HG03159 (cell line): ENCODE results near the gene SNAP23.
A peak's percentile ranks its signal among the peaks of the same experiment; 100 is the strongest.

ENCODE experiments used
- ATAC-seq: cut with Tn5 transposase; IDR thresholded peaks from one replicate; pipeline ENCODE4 v1.9.1; 2021; ENCODE audit warnings: mild to moderate bottlenecking, moderate library complexity; ENCODE audit not compliant: unreplicated experiment

SNAP23 gene

GRCh38 chr15:42494998-42495360 lies 455 bp upstream of the SNAP23 start:
- ATAC-seq: no peak

DNA sequence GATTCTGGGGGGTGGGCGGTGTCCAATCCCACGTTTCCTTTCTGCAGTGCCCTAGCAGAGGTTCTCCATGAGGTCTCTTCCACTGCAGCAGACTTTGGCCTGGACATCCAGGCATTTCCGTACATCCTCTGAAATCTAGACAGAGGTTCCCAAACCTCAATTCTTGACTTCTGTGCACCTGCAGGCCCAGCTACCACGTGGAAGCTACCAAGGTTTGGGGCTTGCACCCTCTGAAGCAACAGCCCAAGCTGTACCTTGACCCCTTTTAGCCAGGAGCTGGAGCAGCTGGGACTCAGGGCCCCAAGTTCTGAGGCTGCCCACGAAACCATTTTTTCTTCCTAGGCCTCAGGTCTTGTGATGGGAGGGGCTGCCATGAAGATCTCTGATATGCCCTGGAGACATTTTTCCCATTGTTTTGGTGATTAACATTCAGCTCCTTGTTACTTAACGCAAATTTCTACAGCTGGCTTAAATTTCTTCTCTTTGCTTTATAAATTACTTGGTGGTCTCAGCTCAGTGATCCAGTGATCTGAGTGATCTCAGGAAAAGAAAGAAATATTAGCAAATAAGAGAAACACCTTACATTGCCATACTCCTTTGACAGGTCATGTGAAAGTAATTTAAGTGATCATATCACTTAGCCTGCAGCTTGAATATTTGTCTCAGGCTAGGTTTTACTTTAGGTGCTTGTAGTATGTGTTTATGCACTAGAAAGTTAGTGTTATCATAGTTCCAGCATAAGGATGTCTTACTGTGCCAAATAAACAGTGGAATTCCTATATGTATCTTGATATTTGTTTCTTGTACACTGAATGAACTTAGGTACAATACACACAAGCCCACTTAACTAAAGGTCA lies 3.0 kb downstream of the SNAP23 start:
- no peak for ATAC-seq

DNA sequence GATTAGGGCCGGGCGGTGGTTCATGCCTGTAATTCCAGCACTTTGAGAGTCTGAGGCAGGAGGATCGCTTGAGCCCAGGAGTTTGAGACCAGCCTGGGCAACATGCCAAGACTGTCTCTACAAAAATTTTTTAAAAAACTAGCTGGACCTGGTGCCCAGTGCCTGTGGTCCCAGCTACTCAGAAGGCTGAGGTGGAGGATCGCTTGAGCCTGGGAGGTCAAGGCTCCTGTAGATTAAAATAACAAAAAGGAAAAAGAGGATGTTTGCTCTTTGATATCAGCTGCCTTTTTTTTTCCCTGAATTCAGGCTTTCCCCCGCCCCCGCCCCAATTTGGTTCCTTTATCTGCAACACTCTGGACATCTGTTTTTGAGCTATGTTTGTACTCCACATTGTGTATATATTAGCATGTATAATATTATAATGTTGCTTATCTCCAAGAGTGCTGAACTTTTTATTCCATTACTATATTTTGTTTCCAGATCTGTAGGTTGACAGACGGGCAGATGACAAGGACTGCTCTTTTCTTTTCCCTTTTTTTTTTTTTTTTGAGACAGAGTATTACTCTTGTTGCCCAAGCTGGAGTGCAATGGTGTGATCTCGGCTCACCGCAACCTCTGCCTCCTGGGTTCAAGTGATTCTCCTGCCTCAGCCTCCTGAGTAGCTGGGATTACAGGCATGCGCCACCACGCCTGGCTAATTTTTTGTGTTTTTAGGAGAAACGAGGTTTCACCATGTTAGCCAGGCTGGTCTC lies 4.6 kb downstream of the SNAP23 start:
- no peak for ATAC-seq

- no peak for ATAC-seq
Observed at GRCh38 chr15:42502477-42502876, 7.0 kb downstream of the SNAP23 start.

GRCh38 chr15:42503825-42504224 lies 8.4 kb downstream of the SNAP23 start:
- ATAC-seq: no peak

GRCh38 chr15:42504631-42505030 lies 9.2 kb downstream of the SNAP23 start:
- ATAC-seq: no peak

DNA sequence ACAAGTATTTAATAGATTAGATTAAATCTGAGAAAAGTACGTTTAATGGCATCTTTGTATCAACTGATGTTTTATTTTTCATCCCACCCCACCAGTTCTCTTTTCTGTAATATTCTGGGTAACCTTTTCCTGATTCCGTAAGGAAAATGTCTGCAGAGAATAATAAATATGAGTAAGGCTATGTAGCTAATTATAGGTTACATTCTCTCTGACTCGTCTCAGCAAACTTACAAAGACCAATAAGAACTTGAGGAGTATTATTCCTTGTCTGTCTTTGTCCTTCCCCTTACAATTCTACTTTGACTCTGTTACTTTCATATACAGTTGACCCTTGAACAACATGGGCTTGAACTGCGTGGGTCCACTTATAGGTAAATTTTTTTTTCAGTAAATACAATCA lies 12.1 kb downstream of the SNAP23 start:
- no peak for ATAC-seq

DNA sequence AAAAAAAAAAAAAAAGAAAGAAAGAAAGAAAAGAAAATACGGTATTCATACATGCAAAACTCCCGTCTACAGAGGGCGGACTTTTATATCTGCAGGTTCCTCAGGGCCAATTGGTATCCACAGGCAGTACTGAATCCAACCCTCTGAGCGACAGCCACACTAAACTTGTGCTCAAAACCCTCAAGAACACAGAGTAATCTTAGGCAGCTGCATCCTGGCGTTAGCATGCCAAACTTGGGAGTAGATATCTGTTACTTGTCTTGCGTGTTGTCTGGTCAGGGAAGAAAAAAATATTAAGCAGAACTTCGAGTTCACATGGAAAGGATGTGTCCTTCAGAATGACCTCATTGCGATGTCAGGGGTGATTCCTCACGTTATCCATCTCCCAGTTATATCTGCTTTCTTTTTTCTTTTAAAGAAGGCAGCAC lies 12.8 kb downstream of the SNAP23 start:
- ATAC-seq: no peak

GRCh38 chr15:42510258-42511006 lies 15.0 kb downstream of the SNAP23 start:
- ATAC-seq: no peak

GRCh38 chr15:42511007-42511391 lies 15.6 kb downstream of the SNAP23 start:
- ATAC-seq: no peak

GRCh38 chr15:42523331-42523730 lies 27.9 kb downstream of the SNAP23 start:
- ATAC-seq: no peak

DNA sequence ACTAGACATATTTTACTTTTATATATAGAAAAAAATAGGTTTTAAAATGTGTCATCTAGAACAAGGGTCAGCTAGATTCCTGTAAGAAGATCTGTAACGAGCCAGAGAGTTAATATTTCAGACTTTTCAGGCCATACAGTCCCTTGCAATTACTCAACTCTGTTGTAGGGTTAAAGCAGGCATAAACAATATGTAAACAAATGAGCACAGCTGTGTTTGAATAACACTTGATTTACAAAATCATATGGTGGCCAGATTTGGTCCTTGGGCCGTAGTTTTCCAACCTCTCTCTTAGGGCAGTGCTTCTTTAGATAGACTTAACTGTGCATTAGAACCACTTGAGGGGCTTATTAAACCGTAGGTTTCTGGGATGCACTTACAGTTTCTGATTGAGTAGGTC lies 33.5 kb downstream of the SNAP23 start:
- ATAC-seq: no peak

DNA sequence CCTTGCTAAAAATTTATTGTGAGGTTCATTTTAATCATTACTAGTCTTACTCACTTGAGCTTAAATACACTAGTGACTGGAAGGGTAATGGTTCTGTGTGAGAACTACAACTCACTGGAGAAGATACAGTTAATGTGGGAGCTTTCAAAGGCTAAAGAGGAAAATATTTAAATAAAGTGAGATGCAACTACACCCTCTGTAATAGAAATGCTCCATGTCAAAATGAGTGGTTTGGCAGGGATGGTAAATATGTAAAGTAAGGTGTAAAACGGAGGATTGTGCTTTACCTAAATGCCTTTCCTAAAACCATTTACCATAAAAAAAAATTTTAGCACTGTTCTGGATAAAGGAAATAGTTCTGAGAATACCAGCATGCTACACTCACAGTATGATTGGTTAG lies 37.8 kb downstream of the SNAP23 start:
- ATAC-seq: no peak

GRCh38 chr15:42544853-42545629 lies 49.6 kb downstream of the SNAP23 start:
- ATAC-seq: no peak

DNA sequence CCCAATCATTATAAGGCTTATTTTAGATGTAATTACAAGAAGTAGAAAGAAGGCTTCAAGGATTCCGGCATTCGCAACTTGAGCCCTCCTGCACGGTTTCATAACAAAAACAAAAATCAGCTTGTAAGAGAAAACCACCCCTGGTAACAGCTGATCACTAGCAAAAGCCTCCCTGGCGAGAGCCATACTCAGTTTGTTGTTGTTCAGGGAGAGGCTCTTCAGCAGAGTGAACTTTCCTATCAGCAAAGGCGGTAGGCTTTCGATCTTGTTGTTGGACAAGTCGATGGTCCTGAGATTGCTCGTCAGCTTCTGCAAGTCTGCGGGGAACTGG lies 52.4 kb downstream of the SNAP23 start:
- ATAC-seq: peak; percentile 4

GRCh38 chr15:42548249-42549031 lies 53.0 kb downstream of the SNAP23 start, which contains the start of the genes HAUS2 and LRRC57:
Gene HAUS2, plus strand, starts transcription at chr15:42548838. Its CDS starts 35 bp downstream, at chr15:42548873.
Gene LRRC57, minus strand, starts transcription at chr15:42548793. Its CDS starts 359 bp downstream, at chr15:42548434.
- ATAC-seq: peak; percentile 81

GRCh38 chr15:42549032-42549491 lies 53.6 kb downstream of the SNAP23 start:
- peak; percentile 39 for ATAC-seq

DNA sequence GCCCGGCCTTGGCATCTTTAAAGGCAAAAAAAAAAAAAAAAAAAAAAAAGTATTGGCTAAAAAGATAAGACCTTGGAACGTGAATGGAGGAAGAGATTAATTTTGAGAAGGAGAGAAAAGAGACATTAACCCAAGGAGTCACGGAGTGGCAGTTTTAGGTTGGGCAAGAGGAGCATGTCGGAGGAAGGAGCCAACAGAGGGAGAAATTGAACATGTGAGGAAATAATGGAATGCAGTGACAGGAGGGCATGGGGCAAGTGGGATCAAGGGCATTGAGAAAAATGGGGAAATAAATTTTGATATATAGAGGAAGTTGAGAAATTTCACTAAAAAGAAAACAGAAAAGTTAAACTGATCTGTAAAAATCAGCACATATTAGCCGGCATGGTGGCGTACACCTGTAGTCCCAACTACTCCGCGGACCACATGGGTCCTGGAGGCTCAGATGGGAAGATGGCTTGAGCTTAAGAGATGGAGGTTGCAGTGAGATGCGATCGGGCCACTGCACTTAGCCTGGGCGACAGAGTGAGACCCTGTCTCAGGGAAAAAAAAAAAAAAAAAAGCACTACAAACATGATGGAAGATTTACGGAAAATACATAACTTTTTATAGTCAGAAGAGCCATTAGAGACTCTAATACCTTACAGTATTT lies 54.4 kb downstream of the SNAP23 start:
- no peak for ATAC-seq

GRCh38 chr15:42553554-42553953 lies 58.1 kb downstream of the SNAP23 start:
- ATAC-seq: no peak
